ENCODE data around the gene MAN2A1. TPM values are rescaled to one million over a fixed set of nuclear protein-coding genes. Genes with fewer than 3 reads are reported as not detected.
"Not testable (repeated sequence)": the region's sequence is repeated elsewhere in the genome, so short reads cannot be mapped to it uniquely, and the experiment has no call there.

Gene MAN2A1
- total RNA-seq, 4 donors from 2014 or later: 38.3 to 51.9 (median 46.2) TPM

DNA sequence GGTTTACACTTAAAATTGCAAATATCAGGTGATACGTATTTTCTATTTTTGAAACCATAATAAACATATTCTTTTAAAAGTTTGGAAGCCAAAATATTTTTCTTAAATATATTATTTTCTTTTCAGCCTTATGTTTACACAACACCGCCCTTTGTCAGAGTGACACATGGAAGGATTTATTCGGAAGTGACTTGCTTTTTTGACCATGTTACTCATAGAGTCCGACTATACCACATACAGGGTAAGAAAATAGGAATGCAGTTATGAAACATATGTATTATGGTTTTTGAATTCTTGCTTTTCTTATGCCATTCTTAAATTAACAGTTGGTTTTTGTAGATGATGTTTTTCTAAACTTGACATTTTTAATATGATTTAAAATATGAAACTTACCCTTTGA, 133.9 kb downstream of the MAN2A1 start:
- TF ChIP-seq, protein P1, sequence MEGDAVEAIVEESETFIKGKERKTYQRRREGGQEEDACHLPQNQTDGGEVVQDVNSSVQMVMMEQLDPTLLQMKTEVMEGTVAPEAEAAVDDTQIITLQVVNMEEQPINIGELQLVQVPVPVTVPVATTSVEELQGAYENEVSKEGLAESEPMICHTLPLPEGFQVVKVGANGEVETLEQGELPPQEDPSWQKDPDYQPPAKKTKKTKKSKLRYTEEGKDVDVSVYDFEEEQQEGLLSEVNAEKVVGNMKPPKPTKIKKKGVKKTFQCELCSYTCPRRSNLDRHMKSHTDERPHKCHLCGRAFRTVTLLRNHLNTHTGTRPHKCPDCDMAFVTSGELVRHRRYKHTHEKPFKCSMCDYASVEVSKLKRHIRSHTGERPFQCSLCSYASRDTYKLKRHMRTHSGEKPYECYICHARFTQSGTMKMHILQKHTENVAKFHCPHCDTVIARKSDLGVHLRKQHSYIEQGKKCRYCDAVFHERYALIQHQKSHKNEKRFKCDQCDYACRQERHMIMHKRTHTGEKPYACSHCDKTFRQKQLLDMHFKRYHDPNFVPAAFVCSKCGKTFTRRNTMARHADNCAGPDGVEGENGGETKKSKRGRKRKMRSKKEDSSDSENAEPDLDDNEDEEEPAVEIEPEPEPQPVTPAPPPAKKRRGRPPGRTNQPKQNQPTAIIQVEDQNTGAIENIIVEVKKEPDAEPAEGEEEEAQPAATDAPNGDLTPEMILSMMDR (IDR thresholded peaks at IDR 0.05): no peak
- no peak for DNase-seq (ENCODE audit: low spot score)
- ATAC-seq (ENCODE audit: low FRiP score): no peak

DNA sequence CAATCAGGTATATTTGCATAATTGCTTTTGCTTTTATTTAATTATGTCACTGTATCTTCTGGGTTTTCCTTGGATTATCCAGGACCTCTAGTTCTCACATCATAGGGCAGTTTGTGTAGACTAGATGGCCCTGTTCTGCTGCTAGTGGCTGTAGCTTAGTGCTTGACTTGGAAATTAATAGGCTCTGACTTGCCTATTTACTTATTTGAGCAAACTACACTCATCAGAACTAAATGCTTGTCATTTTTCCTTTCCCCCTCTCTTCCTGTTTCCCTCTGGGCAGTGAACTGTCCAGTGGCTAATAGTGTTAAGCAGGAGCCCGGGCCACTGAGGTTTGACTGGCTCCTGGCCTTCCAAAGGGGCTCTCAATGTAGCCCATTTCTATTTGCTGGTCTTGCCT, 135.7 kb downstream of the MAN2A1 start:
- TF ChIP-seq, protein P1 (IDR thresholded peaks at IDR 0.05): no peak
- no peak for DNase-seq (ENCODE audit: low spot score)
- no peak for ATAC-seq (ENCODE audit: low FRiP score)

DNA sequence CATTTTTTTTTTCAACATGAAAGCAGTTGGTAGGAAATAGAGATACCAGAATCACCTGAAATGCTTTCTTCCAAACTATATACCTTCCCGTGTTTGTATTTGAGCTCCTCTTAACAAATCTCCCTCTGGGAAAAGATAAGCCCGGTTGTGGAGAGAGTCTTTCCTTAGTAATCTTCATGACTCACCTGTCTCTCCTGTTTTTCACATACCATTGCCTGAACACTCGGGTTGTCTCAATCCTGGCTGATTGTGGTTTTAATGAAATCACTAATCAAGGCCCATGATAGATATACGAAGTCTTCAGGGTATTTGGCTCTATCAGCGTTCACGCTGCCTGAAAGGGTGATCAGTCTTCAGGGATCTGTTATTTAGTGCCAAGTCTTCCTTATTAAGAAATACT, 136.7 kb downstream of the MAN2A1 start:
- DNase-seq (ENCODE audit: low spot score): no peak
- TF ChIP-seq, protein P1 (IDR thresholded peaks at IDR 0.05): no peak
- ATAC-seq (ENCODE audit: low FRiP score): peak; percentile 71

DNA sequence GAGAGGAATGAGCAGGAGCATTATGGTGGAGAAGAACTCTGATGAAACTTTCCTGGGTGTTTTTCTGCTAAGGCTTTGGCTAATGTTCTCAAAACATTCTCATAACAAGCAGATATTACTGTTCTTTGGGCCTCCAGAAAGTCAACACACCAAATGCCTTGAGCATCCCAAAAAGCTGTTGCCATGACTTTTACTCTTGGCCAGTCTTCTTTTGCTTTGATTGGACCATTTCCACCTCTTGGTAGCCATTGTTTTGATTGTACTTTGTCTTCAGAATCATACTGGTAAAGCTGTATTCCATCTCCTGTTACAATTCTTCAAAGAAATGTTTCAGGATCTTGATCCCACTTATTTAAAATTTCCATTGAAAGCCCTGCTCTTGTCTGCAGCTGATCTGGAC, 139.6 kb downstream of the MAN2A1 start:
- DNase-seq (ENCODE audit: low spot score) (no peak), ATAC-seq (ENCODE audit: low FRiP score) (no peak)

DNA sequence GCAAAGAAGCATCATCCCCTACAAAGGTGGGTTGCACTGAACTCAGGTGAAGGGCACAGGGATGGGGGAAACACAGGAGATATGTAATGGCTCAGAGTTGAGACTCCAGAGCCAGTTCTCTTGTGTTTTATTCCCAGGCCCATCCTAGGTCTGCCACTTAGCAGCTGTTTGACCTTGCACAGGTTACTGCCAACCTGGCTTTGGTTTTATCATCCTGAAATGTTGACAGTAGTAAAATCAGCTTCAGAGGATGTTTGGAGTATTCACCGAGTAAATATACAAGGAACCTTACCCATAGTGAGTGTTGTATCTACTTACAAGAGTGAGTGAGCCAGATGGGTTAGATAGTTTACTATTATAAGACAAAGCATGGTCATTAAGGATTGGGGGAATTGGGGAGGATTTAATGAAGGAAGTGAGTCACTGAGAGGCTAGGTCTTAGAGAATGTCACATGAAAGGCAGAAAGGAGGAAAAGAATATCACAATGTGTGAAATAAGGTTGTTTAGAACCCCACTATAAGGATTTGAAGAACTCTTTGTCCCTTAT, 141.3 kb downstream of the MAN2A1 start:
- DNase-seq (ENCODE audit: low spot score) (no peak), ATAC-seq (ENCODE audit: low FRiP score) (no peak)
- TF ChIP-seq, protein P1 (IDR thresholded peaks at IDR 0.05): no peak

More for the DNA sequence above, 139.6 kb downstream of the MAN2A1 start:
- TF ChIP-seq, protein P1 (IDR thresholded peaks at IDR 0.05): no peak

DNA sequence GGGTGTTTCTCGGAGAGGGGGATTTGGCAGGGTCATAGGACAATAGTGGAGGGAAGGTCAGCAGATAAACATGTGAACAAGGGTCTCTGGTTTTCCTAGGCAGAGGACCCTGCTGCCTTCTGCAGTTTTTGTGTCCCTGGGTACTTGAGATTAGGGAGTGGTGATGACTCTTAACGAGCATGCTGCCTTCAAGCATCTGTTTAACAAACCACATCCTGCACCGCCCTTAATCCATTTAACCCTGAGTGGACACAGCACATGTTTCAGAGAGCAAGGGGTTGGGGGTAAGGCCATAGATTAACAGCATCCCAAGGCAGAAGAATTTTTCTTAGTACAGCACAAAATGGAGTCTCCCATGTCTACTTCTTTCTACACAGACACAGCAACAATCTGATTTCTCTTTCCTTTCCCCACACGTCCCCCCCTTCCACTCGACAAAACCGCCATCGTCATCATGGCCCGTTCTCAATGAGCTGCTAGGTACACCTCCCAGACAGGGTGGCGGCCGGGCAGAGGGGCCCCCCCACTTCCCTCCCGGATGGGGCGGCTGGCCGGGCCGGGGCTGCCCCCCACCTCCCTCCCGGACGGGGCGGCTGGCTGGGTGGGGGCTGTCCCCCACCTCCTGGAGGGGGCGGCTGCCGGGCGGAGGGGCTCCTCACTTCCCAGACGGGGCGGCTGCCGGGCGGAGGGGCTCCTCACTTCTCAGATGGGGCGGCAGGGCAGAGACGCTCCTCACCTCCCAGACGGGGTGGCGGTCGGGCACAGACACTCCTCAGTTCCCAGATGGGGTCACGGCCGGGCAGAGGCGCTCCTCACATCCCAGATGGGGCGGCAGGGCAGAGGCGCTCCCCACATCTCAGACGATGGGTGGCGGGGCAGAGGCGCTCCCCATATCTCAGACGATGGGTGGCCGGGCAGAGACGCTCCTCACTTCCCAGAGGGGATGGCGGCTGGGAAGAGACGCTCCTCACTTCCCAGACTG, 142.8 kb downstream of the MAN2A1 start:
- not testable (repeated sequence) for DNase-seq (ENCODE audit: low spot score); ATAC-seq (ENCODE audit: low FRiP score)

DNA sequence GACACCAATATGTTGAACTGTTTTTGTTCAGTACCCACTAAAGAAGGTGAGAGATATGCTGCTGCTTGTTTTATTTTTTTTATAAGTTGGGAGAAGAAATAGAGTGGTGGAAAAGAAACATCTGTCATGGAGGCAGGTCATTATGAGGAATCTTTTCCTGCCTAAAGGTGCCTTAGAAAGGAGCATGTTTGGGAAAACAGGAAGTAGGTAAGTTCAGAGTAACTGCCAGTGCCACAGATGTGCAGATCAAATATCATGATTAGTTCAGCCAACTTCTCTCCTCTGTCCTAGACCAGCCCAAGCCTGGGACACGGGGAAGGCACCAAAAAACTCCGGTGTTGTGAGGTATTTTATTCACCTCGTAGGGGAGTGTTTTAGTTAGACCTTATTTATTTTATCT, 144.2 kb downstream of the MAN2A1 start:
- DNase-seq (ENCODE audit: low spot score) (no peak), ATAC-seq (ENCODE audit: low FRiP score) (no peak)
- TF ChIP-seq, protein P1 (IDR thresholded peaks at IDR 0.05): no peak
